D721Med (cell line): Measurements from ENCODE around the gene SMPX.

Experiments
- DNase-seq: peaks from one replicate; pipeline ENCODE4 v3.0.0; 2011; ENCODE audit warnings: low spot score; ENCODE audit not compliant: insufficient read length
- FAIRE-seq: peaks from 2 replicates; lab custom pipeline; 2011; peaks lifted over from hg19 to GRCh38; lab: Jason Lieb, UNC
- TF ChIP-seq, protein P1 (sequence below): IDR thresholded peaks from 2 replicates; pipeline ENCODE4 v1.5.1; 2012; ENCODE audit warnings: mild to moderate bottlenecking, control low read depth; ENCODE audit not compliant: insufficient read depth; ENCODE audit errors: missing control alignments

The SMPX gene

GRCh38 chrX:21715825-21716224, 42.1 kb downstream of the SMPX start:
- no peak for DNase-seq
- TF ChIP-seq, protein P1, sequence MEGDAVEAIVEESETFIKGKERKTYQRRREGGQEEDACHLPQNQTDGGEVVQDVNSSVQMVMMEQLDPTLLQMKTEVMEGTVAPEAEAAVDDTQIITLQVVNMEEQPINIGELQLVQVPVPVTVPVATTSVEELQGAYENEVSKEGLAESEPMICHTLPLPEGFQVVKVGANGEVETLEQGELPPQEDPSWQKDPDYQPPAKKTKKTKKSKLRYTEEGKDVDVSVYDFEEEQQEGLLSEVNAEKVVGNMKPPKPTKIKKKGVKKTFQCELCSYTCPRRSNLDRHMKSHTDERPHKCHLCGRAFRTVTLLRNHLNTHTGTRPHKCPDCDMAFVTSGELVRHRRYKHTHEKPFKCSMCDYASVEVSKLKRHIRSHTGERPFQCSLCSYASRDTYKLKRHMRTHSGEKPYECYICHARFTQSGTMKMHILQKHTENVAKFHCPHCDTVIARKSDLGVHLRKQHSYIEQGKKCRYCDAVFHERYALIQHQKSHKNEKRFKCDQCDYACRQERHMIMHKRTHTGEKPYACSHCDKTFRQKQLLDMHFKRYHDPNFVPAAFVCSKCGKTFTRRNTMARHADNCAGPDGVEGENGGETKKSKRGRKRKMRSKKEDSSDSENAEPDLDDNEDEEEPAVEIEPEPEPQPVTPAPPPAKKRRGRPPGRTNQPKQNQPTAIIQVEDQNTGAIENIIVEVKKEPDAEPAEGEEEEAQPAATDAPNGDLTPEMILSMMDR, result no peak
- FAIRE-seq, result no peak

DNA sequence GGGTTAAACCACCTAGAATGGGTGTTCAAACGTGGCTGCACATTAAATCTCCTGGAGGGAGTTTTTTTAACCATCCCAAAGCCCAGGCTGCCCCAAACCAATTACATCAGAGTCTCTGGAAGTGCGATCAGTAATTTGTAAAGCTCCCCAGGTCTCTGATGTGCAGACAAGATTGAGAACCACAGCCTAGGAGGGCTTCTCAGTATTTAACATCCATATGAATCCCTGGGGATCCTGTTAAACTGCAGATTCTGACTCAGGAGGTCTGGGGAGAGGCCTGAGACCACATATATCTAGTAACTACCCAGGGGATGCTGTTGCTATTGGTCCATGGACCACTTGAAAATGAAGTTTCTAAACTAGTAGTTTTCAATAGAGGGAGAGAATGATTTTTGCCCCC, 42.6 kb downstream of the SMPX start:
- no peak for FAIRE-seq
- DNase-seq, result no peak
- TF ChIP-seq, protein P1, result no peak

DNA sequence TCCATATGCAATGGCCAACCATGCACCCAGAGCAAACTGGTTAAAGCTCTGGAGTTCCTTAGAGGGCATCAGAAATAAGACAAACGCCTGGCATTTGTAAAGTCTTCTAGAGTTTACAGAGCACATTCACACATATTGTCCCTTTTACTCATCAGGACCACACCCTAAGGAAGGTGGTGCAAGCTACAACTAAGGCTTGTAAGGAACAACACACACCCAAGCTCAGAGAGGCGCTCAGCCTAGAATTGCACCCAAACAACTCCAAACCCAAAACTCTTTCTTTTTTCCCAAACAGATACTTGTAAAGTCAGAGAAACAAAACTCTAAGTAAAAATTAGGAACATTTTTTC, 46.1 kb downstream of the SMPX start:
- FAIRE-seq (no peak), DNase-seq (no peak)
- TF ChIP-seq, protein P1, result no peak

- FAIRE-seq (no peak), DNase-seq (no peak)
- TF ChIP-seq, protein P1, result no peak
These were observed 46.6 kb downstream of the SMPX start for GRCh38 chrX:21711129-21711847.

DNA sequence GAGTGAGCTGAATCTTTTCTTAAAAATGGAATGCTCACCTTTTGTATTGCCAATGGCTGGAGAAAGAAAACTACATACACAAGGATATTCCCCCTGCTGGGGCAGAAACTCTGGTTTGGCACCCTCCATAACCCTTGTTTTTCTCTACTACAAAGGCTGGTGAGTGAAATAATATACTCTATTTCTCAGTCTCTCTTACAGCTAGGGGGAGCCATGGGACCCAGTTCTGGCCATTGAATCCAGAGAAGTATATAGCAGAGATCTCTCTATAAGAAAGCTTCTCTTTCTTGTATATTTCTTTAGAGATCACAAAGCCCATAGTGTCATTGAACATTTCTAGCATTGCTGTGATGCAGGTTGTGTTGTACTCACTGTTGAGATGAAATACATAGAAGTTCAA, 49.8 kb downstream of the SMPX start:
- FAIRE-seq (no peak), DNase-seq (no peak)
- TF ChIP-seq, protein P1, result peak; percentile 14

- DNase-seq (no peak), FAIRE-seq (no peak)
- TF ChIP-seq, protein P1, result no peak
These were observed 52.7 kb downstream of the SMPX start for GRCh38 chrX:21705225-21705624.

- no peak for DNase-seq
- TF ChIP-seq, protein P1, result no peak
- FAIRE-seq, result no peak
These were observed 55.2 kb downstream of the SMPX start for GRCh38 chrX:21702725-21703124.
